GM19023 (cell line): ENCODE results near the gene IDUA.

Experiments
- ATAC-seq: cut with Tn5 transposase; IDR thresholded peaks from one replicate; pipeline ENCODE4 v1.9.1; 2021; ENCODE audit warnings: mild to moderate bottlenecking, moderate library complexity; ENCODE audit not compliant: unreplicated experiment

Gene IDUA

DNA sequence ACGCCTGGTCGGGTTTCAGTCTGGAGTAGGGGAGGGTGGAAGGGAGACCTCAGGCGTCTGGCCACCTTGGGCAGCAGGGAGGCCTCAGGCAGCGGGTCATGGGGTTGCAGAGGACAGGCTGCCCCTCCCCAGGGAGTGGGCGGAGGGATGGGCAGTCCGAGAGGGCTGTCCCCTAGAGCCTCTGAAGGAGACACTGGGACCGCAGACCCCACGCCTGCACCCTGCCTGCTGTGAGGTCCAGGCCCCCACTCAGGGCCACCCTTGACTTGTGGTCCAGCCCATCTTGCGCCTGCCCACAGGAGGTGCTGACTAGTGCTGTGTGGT, 41.0 kb downstream of the IDUA start:
- no peak for ATAC-seq

GRCh38 chr4:1028574-1029220, 41.9 kb downstream of the IDUA start:
- no peak for ATAC-seq

DNA sequence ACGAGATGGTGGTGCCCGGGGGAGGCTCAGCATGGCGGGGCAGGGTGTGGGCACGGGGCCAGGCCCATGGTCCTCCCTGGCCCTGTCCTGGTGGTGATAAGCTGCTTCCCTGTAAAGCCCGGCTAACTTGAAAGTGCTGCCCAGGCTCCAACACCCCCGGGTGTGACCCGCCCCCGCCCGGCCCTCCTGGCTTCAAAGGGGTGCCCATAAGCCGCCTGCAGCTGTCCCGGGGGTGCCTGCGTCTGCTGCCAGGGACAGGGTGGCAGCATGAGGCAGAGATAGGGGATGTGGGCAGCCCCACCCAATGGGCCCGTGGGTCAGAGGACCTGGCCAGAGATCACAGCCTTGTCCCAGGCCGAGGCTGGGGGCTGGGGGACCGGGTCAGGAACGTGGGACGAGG, 42.7 kb downstream of the IDUA start:
- ATAC-seq = no peak

DNA sequence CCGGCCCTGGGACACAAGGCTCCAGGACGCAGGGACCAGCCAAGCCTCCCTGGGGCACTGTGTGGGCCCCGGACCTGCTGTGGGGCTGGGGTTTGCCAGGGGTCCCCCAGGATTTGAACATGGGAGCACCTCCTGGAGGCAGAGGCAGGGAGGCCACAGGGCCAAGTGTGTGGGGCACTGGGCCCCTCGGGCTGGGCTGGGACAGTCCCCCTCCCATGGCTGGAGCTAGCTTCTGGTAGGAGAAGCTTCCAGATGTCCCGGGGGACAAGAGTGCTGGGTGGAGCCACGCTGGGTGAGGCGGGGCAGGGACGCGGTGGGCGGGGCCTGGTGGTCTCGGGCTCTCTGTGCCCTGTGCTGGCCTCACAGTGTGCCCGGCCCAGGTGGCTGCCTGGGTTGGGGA, 43.2 kb downstream of the IDUA start:
- no peak for ATAC-seq

DNA sequence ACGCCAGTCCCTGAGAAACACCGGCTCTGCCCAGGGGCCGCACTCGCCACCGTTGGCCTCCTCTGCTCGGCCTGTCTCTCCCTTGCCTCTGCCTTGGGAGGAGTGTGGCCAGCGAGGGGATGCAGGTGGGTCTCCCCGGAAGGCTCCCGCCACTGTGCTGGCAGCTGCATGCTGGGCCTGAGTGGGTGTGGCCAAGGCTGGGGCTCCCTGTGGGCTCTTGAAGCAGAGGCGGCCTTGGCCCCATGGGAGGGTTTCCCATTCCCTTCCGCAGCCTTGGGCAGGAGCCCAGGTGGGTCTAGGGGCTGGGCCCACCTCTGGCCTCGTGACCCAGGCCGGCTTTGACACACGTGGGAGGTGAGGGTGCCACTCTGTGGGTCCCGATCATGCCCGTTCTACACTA, 43.7 kb downstream of the IDUA start:
- no peak for ATAC-seq

DNA sequence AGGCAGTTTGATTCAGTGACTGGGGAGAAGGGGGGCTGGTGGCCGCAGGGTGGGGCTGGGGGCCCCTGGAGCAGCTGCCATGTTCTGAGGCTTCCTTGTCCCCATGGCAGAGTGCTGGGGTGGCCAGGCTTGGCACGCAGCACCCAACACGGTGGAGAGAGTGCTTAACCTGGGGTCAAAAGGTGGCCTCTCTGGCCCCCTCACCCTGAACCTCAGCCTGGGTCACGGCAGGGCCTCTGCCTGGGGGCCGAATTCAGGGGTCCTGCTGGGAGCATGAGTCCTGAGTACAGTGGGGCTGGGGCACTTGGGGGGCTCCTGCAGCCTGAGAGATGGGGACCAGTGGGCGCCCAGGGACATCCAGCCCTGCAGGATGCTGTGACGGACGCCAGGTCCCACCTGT, 44.5 kb downstream of the IDUA start:
- ATAC-seq = no peak

DNA sequence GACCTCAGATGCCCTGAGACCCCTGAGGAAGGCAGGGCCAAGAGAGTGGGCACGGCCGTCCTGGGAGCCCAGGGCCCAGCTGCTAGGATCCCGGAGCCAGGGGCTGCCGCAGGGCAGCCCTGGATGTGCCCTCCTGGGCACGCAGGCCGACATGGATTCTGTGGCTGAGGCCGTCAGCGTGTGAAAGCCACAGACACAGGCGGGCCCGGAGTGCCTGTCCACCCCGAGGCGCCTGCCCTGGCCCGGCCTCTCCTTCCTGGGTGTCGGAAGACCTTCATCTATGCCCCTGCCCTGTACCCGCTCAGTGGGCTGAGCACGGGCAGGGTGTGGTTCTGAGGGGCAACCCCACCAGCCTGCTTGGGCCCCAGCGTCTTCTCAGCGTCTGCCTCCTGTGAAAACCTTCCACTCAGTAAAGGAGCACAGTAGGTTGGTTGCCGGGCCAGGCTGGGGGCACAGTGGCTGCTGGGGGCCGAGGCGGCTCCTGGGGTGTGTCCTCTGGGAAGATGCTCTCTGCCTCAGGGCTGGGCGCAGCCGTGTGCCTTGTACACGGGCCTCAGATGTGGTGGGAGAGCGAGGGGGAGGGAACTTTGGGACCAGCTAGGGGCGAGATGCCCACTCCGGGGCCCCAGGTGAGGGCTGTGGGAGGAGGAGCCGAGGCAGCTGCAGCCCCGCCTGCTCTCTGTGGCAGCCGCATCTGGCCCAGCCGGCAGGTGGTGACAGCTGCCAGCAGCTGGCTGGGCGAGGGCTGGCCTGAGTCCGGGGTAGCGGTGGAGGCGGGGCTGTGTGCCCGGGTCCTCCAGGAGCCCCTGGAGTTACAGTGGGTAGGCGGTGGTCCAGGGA, 45.3 kb downstream of the IDUA start:
- no peak for ATAC-seq

- no peak for ATAC-seq
These were observed 46.0 kb downstream of the IDUA start for GRCh38 chr4:1032861-1033260.

GRCh38 chr4:1033840-1034551, 47.2 kb downstream of the IDUA start:
- no peak for ATAC-seq

- no peak for ATAC-seq
These were observed 48.7 kb downstream of the IDUA start for GRCh38 chr4:1035510-1035909.

DNA sequence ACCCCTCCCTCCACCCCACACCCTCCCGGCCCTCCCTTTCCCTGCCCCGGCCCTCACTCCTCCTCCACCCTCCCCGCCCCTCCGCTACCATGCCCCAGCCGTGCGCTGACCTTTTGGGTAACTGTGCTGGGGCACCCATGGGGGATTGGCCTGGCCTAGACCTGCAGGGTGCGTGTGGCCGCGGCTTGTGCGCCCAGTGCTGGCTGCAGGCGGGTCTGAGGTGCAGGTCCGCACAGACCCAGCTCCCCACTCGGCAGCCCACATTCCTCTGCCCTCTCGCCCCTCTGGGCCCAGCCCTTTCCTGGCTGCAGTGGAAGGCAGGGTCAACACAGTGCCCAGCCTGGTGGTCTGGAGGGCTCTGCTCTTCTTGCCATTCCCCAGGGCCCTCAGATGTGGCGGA, 49.3 kb downstream of the IDUA start:
- no peak for ATAC-seq

- ATAC-seq = no peak
These were observed 50.3 kb downstream of the IDUA start for GRCh38 chr4:1036976-1037810.

GRCh38 chr4:1038948-1039492, 52.2 kb downstream of the IDUA start:
- no peak for ATAC-seq

GRCh38 chr4:1039493-1040343, 52.9 kb downstream of the IDUA start:
- no peak for ATAC-seq

- no peak for ATAC-seq
These were observed 53.7 kb downstream of the IDUA start for GRCh38 chr4:1040344-1041146.

- no peak for ATAC-seq
These were observed 54.5 kb downstream of the IDUA start for GRCh38 chr4:1041147-1041935.

- ATAC-seq = no peak
These were observed 55.1 kb downstream of the IDUA start for GRCh38 chr4:1041936-1042330.

- no peak for ATAC-seq
These were observed 55.7 kb downstream of the IDUA start for GRCh38 chr4:1042352-1043055.
